ENCODE measurements around the gene CDC42BPB.
"Not testable (repeated sequence)": the region's sequence is repeated elsewhere in the genome, so short reads cannot be mapped to it uniquely, and the experiment has no call there.

CDC42BPB gene

DNA sequence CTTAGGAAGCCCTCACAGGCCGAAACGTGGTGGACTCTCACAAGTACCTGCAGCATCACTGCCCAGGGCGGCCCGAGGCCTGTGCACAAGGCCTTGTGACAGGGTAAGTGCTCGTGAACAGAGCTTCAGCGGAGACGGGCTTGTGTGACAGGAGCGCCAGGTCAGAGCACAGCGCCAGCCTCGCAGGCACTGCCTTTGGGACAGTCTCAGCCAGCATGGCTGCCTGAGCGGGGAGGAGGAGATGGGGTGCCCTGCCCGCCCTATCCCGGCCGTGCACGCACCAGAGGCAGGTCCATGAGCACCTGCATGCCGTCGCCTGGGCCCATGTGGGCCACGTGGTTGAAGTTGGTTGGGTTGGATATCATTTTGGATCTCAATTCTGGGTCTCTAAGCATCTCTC, 118.0 kb downstream of the CDC42BPB start:
- no peak for DNase-seq

DNA sequence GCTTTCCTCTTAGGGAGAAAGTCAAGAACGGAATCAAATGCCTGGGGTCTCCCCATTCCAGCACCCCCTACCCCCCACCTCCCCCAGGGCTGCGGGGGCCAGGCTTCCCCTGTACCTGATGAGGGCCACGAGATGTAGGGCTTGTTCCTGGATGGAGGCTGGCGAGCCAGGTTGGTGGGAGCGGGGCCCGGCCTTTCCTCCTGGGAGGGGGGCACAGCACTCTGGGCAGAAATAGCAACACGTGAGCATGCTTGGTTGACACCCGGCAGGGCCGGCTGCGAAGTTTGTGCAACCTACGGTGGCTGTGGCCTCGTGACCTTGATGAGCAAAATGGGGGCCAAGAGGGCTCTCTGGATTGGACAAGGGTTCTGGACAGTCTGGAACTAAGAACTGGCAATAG, 119.2 kb downstream of the CDC42BPB start:
- no peak for DNase-seq

DNA sequence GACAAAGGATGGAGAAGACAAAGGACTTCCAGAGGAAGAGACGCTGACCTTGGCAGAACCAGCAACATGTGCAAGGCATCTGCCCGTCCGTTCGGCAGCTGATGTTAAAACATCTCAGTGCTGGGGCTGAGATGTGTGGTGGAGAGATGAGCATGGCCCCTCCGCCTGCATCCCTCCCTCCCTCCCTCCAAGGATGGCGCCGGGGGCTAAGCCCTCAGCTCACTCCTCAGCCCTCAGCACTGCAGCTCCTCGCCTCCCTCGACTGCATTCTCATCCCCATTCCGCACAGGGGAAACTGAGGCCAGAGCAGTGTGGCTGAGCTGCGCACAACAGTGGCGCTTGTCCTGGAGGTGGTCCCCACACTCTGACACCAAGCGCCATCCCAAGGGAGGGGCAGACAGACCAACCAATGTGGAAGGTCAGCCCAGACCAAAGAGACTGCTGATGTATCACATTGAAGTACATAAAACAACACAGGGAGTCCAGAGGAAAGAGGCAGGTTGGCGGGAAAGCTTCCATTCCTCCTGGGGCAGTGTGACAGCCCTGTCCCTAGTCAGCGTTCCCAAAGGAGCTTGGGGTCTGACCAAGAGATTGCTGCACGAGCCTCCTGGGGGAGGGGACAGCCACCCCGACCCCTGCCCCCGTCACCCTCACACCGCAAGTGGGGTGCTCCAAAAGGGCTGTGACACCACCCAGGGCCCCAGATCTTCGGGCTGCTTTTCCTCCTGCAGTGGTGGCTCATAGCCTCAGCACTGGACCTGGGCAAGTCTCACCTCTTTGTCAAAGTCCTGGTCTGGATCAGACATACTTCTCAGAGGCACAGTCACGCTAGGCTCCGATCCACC, 119.8 kb downstream of the CDC42BPB start:
- no peak for DNase-seq

DNA sequence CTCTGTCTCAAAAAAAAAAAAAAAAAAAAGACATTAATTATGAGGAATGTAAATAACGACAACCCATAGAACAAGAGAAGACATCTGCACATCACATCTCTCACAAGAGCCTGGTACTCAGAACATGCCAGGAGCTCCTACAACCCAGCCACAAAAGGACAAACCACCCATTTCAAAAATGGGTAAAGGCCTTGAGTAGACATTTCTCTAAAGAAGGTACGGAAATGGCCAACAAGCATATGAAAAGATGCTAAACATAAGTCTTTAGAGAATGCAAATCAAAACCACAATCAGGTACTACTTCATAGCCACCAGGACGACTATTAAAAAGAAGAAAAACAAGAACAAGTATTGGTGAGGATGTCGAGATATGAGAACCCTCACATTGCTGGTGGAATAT, 121.6 kb downstream of the CDC42BPB start:
- no peak for DNase-seq

DNA sequence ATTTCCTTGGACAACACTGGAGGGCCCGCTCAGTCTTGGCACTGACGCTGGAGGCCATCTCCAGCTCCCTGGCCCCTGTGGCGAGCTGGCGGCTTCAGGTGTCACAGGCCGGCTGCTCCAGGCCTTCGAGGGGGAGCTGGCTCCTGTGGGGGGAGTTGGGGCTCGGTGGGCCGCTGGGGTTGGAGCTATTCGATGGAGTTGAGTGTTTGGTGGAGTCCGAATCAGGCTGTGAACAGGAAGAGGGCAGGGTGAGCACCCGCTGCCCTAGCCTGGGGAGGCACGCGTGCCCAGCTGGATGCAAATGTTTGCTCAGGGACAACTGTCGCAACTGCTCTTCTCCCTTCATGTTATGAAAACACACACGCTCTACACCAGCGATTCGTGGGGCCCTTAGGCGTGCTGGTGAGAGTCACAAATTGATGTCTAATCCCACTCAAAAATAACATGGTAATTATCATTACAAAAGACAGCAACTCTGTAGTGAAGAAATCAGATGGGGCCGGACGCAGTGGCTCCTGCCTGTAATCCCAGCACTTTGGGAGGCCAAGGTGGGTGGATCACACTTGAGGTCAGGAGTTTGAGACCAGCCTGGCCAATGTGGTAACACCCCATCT, 123.6 kb downstream of the CDC42BPB start:
- no peak for DNase-seq

DNA sequence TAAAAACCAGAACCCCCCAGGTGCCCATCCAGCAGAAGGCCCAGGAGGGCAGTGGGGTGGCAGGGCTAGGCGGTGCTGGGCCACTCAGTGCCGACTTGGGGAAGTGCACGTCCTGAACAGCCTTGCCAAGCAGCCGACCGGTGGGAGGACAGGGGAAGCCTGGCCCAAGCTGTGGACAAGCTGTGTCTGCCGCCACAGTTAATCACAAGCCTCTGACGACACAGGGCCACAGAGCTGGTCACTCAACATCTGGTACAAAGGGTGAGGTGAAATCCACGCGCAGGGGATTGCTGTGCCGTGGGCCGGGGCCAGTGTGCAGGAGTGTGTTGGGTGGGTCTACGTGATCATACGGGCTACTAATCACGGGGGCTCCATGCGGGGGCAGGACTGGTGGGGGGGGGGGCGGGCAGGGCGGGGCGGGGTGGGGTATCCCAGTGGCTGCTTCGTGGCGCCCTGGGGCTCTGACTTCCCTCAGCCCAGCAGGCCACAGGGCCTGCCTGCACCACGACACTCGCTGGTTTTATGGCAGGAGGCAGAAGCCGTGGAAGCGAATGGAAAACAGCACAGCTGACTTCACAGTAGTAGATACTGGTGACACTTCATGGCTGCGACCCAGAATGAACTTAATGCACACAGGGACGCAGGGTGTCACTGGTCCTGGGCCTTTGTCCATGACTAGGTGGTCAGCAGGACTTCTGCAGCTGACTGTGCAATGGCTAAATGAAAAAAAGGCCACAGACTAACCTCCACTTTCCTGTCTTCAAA, 124.7 kb downstream of the CDC42BPB start:
- no peak for DNase-seq

DNA sequence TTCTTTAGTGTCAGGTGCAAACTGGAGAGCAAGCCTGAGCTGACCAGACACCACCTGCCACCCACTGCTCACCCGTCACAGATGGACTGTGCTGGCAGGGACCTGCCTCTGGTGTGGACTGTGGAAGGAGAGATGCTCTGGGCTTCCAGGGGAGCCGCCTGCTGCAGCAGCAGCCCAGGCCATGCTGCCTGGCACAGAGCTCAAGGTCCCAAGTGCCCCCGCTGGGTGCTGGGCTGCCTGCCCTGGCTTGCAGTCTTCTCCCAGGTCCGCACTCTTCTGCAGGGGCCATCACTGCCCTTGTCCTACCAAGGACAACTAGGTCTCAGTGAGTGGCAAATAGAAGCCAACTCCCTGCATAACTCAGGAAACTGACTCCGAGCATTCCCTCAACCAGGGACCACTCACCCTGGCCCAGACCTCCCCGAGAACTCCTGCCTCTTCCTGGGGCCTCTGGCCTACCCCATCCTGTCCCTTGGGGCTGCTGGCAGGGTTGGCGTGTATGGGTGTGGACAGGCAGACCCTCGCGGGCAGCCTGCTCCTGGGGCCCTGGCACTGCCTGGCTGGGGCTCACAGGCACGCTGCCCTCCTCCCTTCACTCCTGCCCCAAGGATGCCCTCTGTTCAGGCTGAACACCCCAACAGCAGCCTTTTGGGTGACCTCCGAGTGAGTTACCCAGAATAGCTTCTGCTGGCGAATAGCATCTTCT, 125.6 kb downstream of the CDC42BPB start:
- no peak for DNase-seq

DNA sequence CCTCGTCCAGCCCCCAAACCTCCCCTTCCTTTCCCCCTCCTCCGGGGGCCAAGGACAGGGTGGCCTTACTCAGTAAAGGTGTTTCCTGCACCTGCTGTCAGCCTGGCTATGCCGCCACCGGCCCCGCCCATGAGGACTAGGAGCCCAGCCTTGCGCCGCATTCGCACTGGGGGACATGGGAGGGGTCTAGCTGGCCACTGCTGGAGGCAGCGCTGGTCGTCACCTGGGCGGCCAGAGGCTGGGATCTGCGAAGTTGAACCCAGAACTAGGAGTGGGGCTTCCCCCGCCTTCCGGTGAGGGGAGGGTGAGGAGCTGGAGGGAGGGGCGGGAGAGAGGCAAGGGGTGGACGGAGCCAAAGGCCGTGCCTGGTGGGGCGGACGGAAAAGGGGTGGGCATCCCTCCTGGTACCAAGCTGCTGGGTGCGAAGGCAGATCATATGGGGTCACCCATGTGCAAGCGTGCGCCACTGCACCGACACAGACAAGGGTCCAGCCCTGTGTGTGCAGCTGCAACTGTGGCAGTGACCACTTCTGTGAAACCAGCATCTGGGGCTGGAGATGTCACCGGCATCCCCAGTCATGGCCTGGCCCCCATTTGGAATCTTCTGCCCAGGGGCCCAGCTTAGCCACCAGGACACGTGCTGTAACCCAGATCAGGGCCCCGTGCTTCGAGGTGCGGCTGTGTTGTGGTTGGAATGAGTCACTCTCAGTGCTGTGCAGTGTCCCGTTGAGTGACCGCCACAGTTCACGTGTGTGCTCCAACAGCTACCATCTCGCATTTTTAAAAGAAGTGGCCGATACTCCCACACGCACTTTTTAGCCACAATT, 126.4 kb downstream of the CDC42BPB start:
- no peak for DNase-seq

DNA sequence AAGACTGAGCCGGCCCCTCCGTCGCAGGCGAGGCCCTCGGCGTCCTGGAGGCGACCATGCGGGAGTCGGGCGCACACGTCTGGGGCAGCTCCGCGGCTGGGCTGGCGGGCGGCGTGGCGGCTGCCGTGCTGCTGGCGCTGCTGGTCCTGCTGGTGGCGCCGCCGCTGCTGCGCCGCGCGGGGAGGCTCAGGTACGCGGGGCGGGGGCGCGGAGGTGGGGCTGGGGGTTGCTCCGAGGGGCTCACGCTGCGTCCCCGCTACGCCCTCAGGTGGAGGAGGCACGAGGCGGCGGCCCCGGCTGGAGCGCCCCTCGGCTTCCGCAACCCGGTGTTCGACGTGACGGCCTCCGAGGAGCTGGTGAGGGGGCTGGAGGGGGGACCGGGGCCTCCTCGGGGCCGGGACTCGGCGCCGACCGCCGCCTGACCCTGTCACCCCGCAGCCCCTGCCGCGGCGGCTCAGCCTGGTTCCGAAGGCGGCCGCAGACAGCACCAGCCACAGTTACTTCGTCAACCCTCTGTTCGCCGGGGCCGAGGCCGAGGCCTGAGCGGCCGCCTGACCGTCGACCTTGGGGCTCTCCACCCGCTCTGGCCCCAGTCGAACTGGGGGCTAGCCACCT, 127.1 kb downstream of the CDC42BPB start:
- no peak for DNase-seq

DNA sequence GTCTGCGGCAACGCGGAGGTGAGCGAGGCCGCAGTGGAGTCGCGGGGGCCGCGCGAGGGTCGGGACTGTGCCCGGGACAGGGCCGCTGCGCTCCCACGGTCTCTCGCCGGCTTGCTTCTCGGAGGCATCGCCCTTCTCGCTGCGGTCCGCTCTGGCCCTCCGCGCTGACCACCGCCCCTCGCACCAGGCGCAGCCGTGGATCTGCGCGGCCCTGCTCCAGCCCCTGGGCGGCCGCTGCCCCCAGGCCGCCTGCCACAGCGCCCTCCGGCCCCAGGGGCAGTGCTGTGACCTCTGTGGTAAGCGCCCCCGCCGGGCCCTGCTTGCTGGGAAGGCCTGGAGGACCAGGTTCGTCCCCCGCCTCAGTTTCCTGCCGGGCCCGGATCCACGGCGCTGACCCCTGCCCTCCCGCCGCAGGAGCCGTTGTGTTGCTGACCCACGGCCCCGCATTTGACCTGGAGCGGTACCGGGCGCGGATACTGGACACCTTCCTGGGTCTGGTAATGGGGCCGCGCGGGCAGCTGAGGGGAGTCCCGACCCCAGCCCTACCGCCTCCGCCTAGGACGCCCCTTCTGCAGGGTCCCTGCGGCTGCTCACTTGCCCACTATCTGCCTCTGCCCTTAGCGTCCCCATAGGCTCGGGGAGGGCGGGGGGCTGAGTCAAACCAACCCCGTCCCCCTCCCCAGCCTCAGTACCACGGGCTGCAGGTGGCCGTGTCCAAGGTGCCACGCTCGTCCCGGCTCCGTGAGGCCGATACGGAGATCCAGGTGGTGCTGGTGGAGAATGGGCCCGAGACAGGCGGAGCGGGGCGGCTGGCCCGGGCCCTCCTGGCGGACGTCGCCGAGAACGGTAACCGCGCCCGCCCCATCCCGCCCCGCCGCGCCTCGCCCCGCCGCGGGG, 127.9 kb downstream of the CDC42BPB start:
- no peak for DNase-seq

DNA sequence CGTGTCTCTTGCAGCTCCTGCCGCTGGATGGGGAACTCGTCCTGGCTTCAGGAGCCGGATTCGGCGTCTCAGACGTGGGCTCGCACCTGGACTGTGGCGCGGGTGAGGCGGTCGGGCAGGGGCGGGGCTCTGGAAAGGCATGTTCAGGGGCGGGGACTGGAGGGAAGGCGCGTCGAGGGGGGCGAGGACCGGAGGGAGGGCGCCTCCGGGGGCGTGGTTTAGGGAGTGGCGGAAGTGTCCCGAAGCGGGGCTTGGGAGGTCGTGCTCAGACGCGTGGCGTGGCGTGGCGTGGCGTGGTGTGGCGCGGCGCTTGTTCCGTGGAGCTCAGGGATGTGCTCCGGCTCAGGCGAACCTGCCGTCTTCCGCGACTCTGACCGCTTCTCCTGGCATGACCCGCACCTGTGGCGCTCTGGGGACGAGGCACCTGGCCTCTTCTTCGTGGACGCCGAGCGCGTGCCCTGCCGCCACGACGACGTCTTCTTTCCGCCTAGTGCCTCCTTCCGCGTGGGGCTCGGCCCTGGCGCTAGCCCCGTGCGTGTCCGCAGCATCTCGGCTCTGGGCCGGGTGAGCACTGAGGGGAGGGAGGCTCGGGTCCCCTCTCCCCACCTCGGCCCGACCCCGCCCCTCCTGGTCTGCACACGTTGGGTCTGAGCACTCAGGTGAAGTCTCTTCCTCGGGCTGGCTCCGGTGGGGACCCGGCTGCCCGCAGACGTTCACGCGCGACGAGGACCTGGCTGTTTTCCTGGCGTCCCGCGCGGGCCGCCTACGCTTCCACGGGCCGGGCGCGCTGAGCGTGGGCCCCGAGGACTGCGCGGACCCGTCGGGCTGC, 128.7 kb downstream of the CDC42BPB start:
- peak; percentile 13 for DNase-seq

DNA sequence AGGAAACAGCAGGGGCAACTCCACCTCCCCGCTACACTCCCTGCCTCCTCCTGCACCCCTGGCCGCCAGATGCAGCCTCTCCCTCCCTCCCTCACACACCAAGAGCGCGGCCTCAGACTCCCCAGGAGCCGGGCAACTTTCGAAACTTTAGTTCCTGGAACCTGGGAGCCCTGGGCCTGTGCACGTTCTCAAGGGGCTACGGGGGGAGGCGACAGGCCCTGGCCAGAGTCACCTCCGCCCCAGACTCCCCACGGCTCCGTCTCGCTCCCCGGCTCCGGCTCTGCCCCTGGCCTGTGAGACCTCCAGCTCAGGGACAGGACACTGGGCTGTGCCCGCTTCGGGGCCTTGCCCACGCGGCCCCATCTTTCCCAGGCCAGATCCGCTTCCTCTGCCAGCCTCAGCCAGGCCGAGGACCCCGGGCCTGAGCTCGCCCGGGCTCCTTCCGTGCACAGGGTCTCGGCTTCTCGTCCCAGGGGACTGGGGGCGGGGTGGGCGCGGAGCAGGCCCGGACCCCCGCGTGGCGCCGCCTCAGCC, 129.4 kb downstream of the CDC42BPB start:
- DNase-seq, result no peak

DNA sequence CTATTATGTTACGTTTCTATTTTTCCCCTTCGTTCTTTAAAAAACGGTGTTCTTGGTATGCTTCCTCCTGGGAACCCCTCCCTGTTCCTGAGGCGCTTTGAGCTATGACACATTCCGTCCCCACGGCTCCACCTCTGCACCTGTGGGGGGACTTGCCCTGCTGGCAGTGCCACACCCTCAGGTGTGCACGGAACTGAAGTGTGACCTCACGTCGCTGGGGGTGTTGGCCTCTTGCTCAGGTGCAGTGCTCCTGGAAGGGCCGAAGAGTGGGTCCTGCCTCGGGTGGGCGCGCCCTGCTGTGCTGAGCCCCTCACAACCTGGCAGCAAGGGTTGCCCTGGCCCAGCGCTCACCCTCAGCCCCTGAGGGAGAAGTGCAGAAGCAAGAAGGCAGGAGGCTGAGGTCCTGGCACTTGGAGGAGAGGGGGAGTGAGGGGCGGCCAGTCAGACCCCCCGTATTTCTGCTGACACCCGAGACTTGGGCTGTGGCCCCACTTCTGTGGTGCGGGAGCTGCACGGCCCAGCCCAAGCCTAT, 129.9 kb downstream of the CDC42BPB start:
- DNase-seq, result no peak

DNA sequence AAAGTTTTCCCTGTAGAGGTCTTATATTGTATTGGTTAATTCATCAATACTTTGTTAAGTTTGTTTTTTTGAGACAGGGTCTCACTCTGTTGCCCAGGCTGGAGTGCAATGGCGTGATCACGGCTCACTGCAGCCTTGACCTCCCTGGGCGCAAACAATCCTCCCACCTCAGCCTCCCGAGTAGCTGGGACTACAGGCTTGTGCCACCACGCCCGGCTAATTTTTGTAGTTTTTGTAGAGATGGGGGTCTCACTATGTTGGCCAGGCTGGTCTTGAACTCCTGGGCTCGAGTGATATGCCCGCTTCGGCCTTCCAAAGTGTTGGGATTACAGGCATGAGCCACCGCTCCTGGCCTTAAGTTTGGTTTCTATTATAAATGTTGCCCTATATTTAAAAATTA, 130.5 kb downstream of the CDC42BPB start:
- DNase-seq, result not testable (repeated sequence)

DNA sequence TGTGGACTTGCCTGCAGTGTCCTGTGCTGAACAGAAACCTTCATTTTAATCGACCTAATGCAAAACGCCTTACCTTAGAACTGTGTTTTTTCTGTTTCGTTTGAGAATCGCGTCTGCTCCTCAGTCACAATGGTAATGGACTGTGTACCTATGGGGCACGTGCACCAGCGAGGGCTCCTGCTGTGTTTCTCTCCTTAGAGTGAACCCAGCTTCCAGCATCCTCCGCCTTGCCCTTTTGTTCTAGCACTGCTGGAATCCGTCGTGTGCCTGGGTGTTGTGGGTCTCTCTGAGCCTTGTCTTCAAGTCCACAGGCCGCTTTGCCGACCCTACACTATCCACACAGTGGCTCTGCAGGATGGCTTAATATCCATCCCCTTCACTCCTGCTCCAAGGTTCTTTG, 131.2 kb downstream of the CDC42BPB start:
- no peak for DNase-seq

DNA sequence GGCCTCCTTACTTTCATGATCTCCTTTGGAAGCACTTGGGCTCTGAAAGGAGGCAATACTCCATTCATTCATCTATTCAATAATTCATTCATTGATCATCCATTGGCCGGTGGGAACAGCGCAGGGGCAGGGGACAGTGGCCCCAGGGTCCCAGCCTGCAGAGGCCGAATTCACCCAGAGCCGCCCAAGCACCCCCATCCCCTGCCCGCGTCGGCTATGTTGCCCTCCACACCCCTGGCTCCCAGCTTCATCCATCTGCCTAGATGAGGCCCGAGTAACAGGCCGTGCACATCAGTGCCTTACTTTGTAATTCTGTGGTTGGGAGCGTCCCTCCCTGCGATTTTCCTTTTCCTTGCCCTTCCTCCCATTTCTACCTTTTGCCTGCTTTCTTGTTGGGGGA, 131.7 kb downstream of the CDC42BPB start:
- no peak for DNase-seq

DNA sequence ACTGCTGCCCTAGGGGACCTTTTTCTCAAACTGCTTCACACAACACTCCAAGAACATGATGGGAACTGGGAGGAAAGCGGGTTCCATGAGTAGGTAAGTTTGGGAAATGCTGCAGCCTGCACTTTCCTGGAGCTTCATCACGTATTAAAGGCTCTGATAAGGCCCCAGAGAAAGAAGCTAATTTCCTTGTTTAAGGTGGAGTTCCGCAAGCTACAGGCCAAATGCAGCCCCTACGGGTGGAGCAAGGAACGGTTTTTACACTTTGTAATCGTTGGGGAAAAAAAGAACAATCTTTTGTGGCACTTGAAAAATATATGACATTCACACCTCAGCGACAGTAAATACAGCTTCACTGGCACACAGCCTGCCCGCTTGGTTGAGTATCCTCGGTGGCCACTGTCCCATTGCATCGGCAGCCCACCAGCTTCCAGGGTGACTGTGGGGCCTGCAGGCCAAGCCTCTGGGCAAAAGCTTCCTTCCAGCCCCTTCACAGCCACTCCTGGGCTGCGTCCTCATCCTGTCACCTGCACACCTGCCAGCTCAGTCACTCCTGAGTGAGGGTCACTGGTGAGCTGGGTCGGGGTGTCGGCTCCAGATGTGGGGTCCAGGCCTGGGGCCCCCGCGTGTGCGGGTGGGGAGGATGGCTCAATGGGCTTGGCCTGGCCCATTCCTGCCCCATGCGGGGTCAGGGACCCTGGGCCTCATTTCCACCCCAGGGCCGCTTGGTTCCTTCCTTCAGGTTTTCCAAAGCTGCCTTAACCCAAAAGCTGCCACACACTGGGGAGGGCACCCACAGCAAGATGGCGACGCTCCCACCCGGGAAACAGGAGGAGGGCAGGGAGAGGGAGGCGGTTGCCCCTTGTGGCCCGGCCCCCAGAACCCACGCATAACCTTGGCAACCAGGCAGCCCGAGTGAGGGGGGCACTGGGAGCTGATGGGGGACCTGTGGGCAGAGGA, 132.4 kb downstream of the CDC42BPB start:
- no peak for DNase-seq

DNA sequence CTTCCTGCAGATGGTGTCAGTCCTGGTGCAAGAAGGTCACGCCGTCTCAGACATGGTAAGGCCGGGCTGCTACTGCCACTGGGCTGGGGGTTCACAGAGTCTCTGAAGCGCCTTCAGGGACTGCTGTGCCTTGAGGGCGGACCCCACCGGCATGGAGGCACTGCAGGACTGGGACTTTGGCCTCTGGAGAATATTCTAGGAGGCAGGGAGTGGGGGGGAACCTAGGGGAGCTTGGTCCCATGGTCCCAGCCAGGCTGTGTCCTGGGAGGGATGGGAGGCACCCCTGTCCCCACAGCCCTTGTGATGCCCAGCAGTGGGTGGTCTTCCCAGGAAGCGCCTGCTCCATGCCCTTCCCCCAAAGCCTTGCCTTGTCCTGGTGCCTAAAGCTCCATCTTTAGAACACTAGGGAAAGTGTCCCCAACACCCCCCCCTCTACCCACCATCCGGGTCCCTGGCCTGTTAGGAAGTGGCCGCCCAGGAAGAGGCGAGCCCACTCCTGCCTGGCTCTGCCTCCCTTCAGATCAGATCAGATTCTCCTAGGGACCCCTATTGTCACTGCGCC, 133.3 kb downstream of the CDC42BPB start:
- DNase-seq, result no peak
